Right lobe of liver (tissue), 4 donors: Measurements from ENCODE around the gene PTPRK.

Experiments
- POLR2A ChIP-seq: fragments of 450-650 bp; IDR thresholded peaks from one replicate; pipeline ENCODE4 v1.6.1; 2017; ENCODE audit warnings: antibody characterized with exemption, mild to moderate bottlenecking
- TF ChIP-seq, protein P1 (sequence below), 4 donors: fragments of 200-600 bp in 3 of 4; fragments of 450-650 bp in 1 of 4; IDR thresholded peaks; one replicate each; pipeline versions ENCODE4 v1.5.1 to v1.8.0; 2016 to 2022; ENCODE audit warnings: antibody characterized with exemption in 4 of 4, mild to moderate bottlenecking in 2 of 4
- donor health status: DM: no; HTN: no; CAD: no.
- donor health status: DM: no; HTN: no; CAD: no.
- donor health status: DM: no; HTN: yes; CAD: no.

DNA sequence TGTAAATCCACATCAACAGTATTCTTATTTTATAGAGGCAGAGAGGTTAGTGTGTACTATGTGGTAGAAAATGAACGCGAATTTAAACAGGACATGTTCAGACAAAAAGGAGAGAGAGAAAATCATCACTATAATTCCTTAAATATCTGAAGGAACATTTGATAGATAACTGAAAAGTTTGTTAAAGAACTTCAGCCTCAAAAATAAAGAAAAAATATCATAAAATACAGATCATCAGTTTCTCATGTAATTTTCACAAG is 169.2 kb downstream of the PTPRK start:
- TF ChIP-seq, protein P1, sequence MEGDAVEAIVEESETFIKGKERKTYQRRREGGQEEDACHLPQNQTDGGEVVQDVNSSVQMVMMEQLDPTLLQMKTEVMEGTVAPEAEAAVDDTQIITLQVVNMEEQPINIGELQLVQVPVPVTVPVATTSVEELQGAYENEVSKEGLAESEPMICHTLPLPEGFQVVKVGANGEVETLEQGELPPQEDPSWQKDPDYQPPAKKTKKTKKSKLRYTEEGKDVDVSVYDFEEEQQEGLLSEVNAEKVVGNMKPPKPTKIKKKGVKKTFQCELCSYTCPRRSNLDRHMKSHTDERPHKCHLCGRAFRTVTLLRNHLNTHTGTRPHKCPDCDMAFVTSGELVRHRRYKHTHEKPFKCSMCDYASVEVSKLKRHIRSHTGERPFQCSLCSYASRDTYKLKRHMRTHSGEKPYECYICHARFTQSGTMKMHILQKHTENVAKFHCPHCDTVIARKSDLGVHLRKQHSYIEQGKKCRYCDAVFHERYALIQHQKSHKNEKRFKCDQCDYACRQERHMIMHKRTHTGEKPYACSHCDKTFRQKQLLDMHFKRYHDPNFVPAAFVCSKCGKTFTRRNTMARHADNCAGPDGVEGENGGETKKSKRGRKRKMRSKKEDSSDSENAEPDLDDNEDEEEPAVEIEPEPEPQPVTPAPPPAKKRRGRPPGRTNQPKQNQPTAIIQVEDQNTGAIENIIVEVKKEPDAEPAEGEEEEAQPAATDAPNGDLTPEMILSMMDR (IDR thresholded peaks at IDR 0.05): no peak
- no peak for TF ChIP-seq POLR2A
